Neural cell (in vitro differentiated cells): Measurements from ENCODE around the gene SPATA31D4.

Experiments used
- CTCF ChIP-seq: fragments of 450-650 bp; IDR thresholded peaks from 2 replicates; pipeline ENCODE4 v1.5.1; 2014; ENCODE audit warnings: antibody characterized with exemption, mild to moderate bottlenecking, moderate library complexity; ENCODE audit not compliant: poor library complexity, severe bottlenecking
- EP300 ChIP-seq: fragments of 450-650 bp; conservative IDR thresholded peaks from 2 replicates; pipeline ENCODE4 v1.6.1; 2014; ENCODE audit warnings: antibody characterized with exemption, mild to moderate bottlenecking, moderate library complexity; ENCODE audit not compliant: poor library complexity, severe bottlenecking
- EZH2 ChIP-seq: fragments of 200-600, 300-800 bp; shearing (Covaris generic), sonication (generic); IDR thresholded peaks from 2 replicates; pipeline ENCODE4 v1.6.1; 2014; ENCODE audit warnings: antibody characterized with exemption, low read length, borderline replicate concordance, mild to moderate bottlenecking; ENCODE audit not compliant: insufficient read depth, poor library complexity, severe bottlenecking
- POLR2AphosphoS5 ChIP-seq: IDR thresholded peaks from 2 replicates; pipeline ENCODE4 v1.6.1; 2012
- RAD21 ChIP-seq: fragments of 450-650 bp; conservative IDR thresholded peaks from 2 replicates; pipeline ENCODE4 v1.6.1; 2014; ENCODE audit warnings: antibody characterized with exemption, mild to moderate bottlenecking, moderate library complexity
- TAF1 ChIP-seq: IDR thresholded peaks from 2 replicates; pipeline ENCODE4 v1.6.1; 2012; ENCODE audit warnings: low read depth

GRCh38 chr9:81890104-81890503 lies 38.1 kb upstream of the SPATA31D4 start:
- no peak for TF ChIP-seq EP300
- no peak for TF ChIP-seq RAD21
- no peak for TF ChIP-seq EZH2
- TF ChIP-seq CTCF, result no peak
- no peak for TF ChIP-seq POLR2AphosphoS5
- no peak for TF ChIP-seq TAF1
